Retinal pigment epithelial cell (primary cell): ENCODE measurements around the gene FAM117B.

Experiments
- DNase-seq: peaks from one replicate; pipeline ENCODE4 v3.0.0-alpha.2; 2010; ENCODE audit warnings: low read depth
- H3K4me3 ChIP-seq: 2 replicates; pipeline ENCODE4 v1.5.1; 2011; ENCODE audit warnings: mild to moderate bottlenecking, low read length, control low read depth, moderate library complexity
- CTCF ChIP-seq: conservative IDR thresholded peaks from 2 replicates; pipeline ENCODE4 v1.5.1; 2011; ENCODE audit warnings: low read depth, low read length, control low read depth, inconsistent platforms

The FAM117B gene

GRCh38 chr2:202604699-202605098, 30.1 kb upstream of the FAM117B start:
- no peak overlapping the region for H3K4me3 ChIP-seq
- TF ChIP-seq CTCF, result no peak
- DNase-seq, result no peak

- TF ChIP-seq CTCF, result no peak
- DNase-seq, result no peak
- H3K4me3 ChIP-seq, result no peak overlapping the region
These were observed 29.6 kb upstream of the FAM117B start for GRCh38 chr2:202605174-202605573.

GRCh38 chr2:202608142-202608852, 26.5 kb upstream of the FAM117B start:
- no peak for TF ChIP-seq CTCF
- H3K4me3 ChIP-seq, result no peak overlapping the region
- no peak for DNase-seq

GRCh38 chr2:202609381-202610145, 25.2 kb upstream of the FAM117B start:
- DNase-seq, result no peak

GRCh38 chr2:202610380-202610779, 24.4 kb upstream of the FAM117B start:
- DNase-seq, result no peak
- H3K4me3 ChIP-seq, result no peak overlapping the region
- no peak for TF ChIP-seq CTCF

More at GRCh38 chr2:202609381-202610145, 25.2 kb upstream of the FAM117B start:
- TF ChIP-seq CTCF, result no peak
- no peak overlapping the region for H3K4me3 ChIP-seq

GRCh38 chr2:202612145-202612544, 22.6 kb upstream of the FAM117B start:
- H3K4me3 ChIP-seq, result no peak overlapping the region
- DNase-seq, result no peak
- no peak for TF ChIP-seq CTCF

- H3K4me3 ChIP-seq, result no peak overlapping the region
- no peak for TF ChIP-seq CTCF
- DNase-seq, result no peak
These were observed 21.3 kb upstream of the FAM117B start for GRCh38 chr2:202613479-202613878.
